BLaER1 (cell line): ENCODE data around the gene OOEP.

Source experiments
- H3K27ac ChIP-seq: shearing (Covaris generic); formaldehyde crosslinking; 2 replicates; pipeline ENCODE4 v1.8.1; 2022
- H3K27me3 ChIP-seq: shearing (Covaris generic); formaldehyde crosslinking; 2 replicates; pipeline ENCODE4 v1.8.1; 2022
- H3K36me3 ChIP-seq: shearing (Covaris generic); formaldehyde crosslinking; 2 replicates; pipeline ENCODE4 v1.8.1; 2022
- H3K4me1 ChIP-seq: shearing (Covaris generic); formaldehyde crosslinking; 2 replicates; pipeline ENCODE4 v1.8.1; 2022
- H3K4me2 ChIP-seq: shearing (Covaris generic); formaldehyde crosslinking; 2 replicates; pipeline ENCODE4 v1.8.1; 2022
- H3K4me3 ChIP-seq: shearing (Covaris generic); formaldehyde crosslinking; 2 replicates; pipeline ENCODE4 v1.8.1; 2022
- H3K9ac ChIP-seq: shearing (Covaris generic); formaldehyde crosslinking; 2 replicates; pipeline ENCODE4 v1.8.1; 2022
- H3K9me3 ChIP-seq: shearing (Covaris generic); formaldehyde crosslinking; 2 replicates; pipeline ENCODE4 v1.8.1; 2022
- H4K20me1 ChIP-seq: shearing (Covaris generic); formaldehyde crosslinking; 2 replicates; pipeline ENCODE4 v1.8.1; 2022
- Cebpa-rat ChIP-seq: shearing (Covaris generic); IDR thresholded peaks from 2 replicates; pipeline ENCODE4 v1.8.1; 2022

The OOEP gene

DNA sequence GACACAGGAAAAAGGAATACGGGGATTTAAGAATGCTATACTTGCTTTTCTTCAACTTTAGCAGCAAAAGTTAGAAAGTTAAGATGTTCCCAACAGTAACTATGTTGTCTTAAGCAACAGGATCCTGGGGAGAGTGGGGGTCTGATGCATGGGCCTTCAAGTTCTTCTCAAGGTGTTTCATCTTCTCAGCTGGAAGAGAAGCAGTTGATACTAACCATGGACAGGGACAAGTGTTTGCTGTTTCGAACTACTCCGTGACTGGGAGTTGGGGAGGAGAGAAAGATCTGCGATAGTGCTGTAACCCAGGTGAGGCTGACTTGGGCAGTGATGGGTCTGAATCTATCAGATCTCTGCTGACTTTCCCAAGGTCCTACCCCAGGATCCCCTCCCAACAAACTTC lies 1.0 kb downstream of the OOEP start:
- Histone ChIP-seq H3K9ac (no peak overlapping the region), H3K36me3 (no peaks in the 10 kb centered on the region), H3K27me3 (no peaks in the 10 kb centered on the region), H4K20me1 (no peaks in the 10 kb centered on the region), H3K4me3 (no peak overlapping the region), H3K9me3 (peaks cover 37% of the 10 kb centered on the region), H3K27ac (no peak overlapping the region), H3K4me2 (no peak overlapping the region), H3K4me1 (no peaks in the 10 kb centered on the region)
- no peak for TF ChIP-seq Cebpa-rat

DNA sequence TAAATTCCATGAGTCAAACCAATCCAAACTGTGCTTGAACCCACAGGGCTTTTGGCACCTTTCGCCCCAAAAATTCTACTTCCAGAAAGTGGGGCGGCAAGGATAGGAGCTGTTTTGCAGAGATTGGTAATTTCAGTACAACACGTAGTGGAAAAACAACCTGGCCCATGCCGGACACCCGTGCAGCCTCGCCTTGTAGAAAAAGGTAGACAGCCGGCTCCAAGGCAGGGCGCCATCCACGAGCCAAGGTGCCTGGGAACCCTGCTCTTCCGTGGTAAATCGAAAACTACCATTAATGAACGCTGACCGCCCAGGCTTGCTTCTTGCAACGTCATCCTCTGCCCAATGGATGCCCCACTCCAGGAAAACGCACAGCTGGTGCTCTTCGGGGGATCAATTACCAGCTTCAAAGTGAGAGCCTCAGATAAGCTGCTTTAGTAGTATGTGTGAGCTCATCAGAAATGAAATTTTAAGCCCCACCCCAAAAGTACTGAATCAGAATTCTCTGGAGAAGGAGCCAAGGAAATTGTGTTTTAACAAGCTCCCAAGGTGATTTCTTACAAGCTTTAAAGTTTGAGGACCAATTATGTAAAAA lies 1.8 kb downstream of the OOEP start:
- Histone ChIP-seq H3K9ac (no peak overlapping the region), H3K4me1 (no peaks in the 10 kb centered on the region), H3K27me3 (no peaks in the 10 kb centered on the region), H3K9me3 (peaks cover 45% of the 10 kb centered on the region), H3K36me3 (no peaks in the 10 kb centered on the region), H3K4me2 (no peak overlapping the region), H3K4me3 (no peak overlapping the region), H3K27ac (no peak overlapping the region), H4K20me1 (no peaks in the 10 kb centered on the region)
- TF ChIP-seq Cebpa-rat, result no peak

DNA sequence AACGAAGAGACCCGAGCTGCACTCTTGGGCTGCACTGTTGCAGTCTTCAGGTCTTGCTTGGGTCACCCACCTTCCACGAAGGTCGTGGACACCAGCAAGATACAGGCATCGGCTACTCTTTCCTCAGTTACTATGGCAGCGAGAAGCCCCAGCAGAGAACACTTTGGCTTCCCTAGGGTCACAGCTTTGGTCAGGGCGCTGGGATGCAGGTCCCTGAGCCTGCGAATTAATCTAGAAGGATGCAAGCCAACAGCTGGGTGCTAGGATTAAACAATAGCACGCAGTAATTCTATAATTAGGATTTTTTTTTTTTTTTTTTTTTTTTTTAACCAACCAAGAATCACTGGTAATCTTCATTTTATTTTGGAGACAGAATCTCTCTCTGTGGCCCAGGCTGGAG lies 5.1 kb downstream of the OOEP start:
- H3K4me2 ChIP-seq, result no peak overlapping the region
- no peak for TF ChIP-seq Cebpa-rat
- no peaks in the 10 kb centered on the region for H3K27me3 ChIP-seq
- H3K9me3 ChIP-seq, result peaks cover 28% of the 10 kb centered on the region
- no peaks in the 10 kb centered on the region for H4K20me1 ChIP-seq
- H3K27ac ChIP-seq, result no peak overlapping the region
- H3K36me3 ChIP-seq, result no peaks in the 10 kb centered on the region
- H3K4me3 ChIP-seq, result no peak overlapping the region
- H3K9ac ChIP-seq, result no peak overlapping the region
- no peaks in the 10 kb centered on the region for H3K4me1 ChIP-seq

DNA sequence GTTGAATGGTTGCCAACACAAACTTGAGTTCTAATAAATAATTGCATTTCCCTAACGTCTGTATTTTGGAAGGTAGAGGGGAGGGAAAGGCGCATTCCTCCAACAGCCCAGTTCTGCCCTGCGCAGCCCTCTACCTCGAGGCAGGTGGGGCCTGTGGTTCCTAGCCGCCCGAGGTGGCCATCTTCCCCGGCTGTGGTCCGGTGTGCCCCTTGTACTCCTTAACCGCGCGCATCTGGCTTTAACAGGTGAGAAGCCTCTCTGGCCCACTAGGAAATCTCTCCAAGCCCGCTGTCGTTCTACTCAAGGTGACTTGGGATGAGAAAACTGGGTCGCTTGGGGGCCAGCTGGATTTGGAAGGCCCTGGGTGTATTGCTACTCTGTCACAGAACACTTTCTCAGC lies 5.6 kb downstream of the OOEP start:
- Histone ChIP-seq H3K9me3 (peaks cover 25% of the 10 kb centered on the region), H3K27me3 (no peaks in the 10 kb centered on the region), H3K36me3 (no peaks in the 10 kb centered on the region), H3K9ac (no peak overlapping the region), H3K4me1 (no peaks in the 10 kb centered on the region), H3K4me2 (no peak overlapping the region), H4K20me1 (no peaks in the 10 kb centered on the region), H3K4me3 (no peak overlapping the region), H3K27ac (no peak overlapping the region)
- no peak for TF ChIP-seq Cebpa-rat

DNA sequence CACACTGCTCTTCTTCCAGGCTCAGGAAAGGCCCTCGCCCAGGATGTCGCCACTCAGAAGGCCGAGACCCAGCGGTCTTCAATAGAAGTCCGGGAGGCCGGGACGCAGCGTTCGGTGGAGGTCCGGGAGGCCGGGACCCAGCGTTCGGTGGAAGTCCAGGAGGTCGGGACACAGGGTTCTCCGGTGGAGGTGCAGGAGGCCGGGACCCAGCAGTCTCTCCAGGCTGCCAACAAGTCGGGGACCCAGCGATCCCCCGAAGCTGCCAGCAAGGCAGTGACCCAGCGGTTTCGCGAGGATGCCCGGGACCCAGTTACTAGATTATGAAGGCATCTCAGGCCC lies 6.2 kb downstream of the OOEP start:
- Histone ChIP-seq H3K36me3 (no peaks in the 10 kb centered on the region), H3K9ac (no peak overlapping the region), H3K4me1 (no peaks in the 10 kb centered on the region), H3K4me3 (no peak overlapping the region), H3K9me3 (peaks cover 25% of the 10 kb centered on the region), H4K20me1 (no peaks in the 10 kb centered on the region), H3K4me2 (no peak overlapping the region), H3K27me3 (no peaks in the 10 kb centered on the region), H3K27ac (no peak overlapping the region)
- no peak for TF ChIP-seq Cebpa-rat

DNA sequence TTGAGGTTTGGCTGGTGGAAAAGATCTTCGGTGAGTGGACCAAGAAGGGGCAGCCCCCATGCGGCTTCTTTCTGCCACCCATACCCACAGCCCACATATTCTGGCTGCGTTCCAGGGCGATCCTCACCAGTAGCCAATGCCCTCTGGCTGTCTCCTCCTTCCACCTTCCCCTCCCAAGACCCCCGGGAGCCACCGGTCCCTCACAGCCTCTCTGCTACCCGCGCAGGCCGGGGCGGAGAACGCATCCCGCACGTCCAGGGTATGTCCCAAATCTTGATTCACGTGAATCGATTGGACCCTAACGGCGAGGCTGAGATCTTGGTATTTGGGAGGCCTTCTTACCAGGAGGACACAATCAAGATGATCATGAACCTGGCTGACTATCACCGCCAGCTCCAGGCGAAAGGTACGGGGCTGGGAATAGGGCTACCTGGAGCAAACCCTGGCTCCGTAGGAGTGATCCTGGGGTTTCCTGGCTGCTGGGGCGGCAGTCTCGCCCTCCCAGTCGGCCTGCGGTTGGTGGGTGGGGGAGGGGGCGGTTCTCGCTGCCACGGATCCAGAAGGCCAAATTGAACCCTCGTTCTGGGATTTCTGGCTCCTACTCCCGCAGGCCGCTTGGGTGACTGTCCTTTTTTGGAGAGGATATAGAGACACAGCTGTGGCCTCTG lies 6.7 kb downstream of the OOEP start:
- Histone ChIP-seq H4K20me1 (no peaks in the 10 kb centered on the region), H3K9me3 (peaks cover 25% of the 10 kb centered on the region), H3K27ac (no peak overlapping the region), H3K4me3 (no peak overlapping the region), H3K36me3 (no peaks in the 10 kb centered on the region), H3K4me1 (no peaks in the 10 kb centered on the region), H3K4me2 (no peak overlapping the region), H3K27me3 (no peaks in the 10 kb centered on the region), H3K9ac (no peak overlapping the region)
- TF ChIP-seq Cebpa-rat, result no peak

DNA sequence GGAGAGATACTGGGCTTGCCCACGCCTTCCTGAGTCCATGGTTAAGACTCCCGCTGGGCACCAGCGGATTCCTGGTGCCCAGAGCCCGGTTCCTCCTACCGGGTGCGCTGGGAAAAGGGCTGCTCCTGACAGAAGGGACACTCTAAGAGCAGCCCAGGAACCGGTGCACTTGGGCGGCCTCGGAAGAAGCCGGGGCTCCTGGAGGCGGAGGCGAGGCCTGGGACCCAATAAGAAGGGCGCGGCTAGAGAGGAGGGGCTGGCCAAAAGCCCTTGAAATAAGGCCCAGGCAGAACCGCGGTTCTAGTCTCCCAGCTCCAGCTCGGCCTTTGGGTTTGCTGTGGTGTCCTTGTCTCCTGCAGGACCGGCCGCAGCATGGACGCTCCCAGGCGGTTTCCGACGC lies 7.3 kb downstream of the OOEP start, which contains the start of gene KHDC3L:
KHDC3L (plus strand) TSS at position 301 of the 400 bp plus-strand sequence; CDS start at position 373, 72 bp downstream.
- H3K36me3 ChIP-seq, result no peaks in the 10 kb centered on the region
- H3K27me3 ChIP-seq, result no peaks in the 10 kb centered on the region
- no peaks in the 10 kb centered on the region for H3K4me1 ChIP-seq
- no peaks in the 10 kb centered on the region for H4K20me1 ChIP-seq
- H3K4me2 ChIP-seq, result no peak within 1 kb of the TSS
- peaks cover 25% of the 10 kb centered on the region for H3K9me3 ChIP-seq
- H3K4me3 ChIP-seq, result no peak within 1 kb of the TSS
- TF ChIP-seq Cebpa-rat, result no peak
- H3K9ac ChIP-seq, result no peak within 1 kb of the TSS
- no peak within 1 kb of the TSS for H3K27ac ChIP-seq

DNA sequence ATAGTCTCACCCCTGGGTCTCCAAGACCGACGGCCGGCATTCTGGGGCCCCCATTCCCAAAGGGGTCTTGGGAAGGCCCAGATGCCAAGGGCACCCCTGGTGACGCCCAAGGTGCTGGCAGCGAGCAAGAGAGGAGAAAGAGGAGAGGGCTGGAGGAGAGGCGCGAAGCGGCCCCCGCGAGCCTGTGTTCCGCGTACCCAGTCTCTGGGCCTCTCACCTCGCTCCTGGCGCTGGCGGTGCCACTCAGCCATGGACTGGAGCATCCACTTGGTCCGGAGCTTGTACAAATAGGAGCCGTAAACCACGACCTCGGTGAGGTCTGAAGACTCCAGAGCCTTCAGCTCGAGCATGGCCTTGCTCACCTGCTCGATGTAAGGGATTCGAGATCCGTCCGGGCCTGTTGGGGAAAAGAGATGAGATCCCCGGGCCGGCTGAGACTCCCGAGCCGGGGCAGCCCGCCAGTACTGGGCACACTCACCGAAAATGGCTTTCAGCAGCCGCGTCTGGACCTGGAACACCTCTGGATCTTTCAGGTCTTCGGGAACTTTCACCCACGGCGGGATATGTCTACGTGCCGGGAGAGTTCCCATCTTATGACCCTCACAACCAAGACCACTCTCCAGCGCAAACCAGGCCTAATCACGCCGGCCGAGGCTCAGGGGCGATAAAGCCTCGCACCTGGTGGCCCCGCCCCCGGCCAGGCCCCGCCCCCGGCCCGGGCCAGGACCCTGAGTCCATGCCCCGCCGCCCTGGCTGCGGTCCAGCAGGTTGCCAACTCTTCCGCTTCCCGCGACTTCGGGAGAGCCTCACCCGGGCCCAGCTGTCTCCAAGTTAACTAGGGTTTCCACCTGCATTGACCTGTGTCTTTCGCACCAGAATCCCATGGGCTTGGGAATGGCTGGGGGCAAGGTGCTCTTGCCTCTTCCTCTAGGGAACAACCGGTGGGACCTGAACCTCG lies 15.8 kb downstream of the OOEP start, which contains the start of gene DPPA5:
DPPA5 (minus strand) TSS at position 641 of the 958 bp plus-strand sequence; CDS start at position 590, 51 bp downstream.
- no peak within 1 kb of the TSS for H3K27ac ChIP-seq
- TF ChIP-seq Cebpa-rat, result no peak
- H3K4me1 ChIP-seq, result no peaks in the 10 kb centered on the region
- H3K9ac ChIP-seq, result no peak within 1 kb of the TSS
- H3K27me3 ChIP-seq, result no peaks in the 10 kb centered on the region; the same call in 1 of the 2 replicates
- H3K36me3 ChIP-seq, result no peaks in the 10 kb centered on the region
- no peak within 1 kb of the TSS for H3K4me2 ChIP-seq
- no peaks in the 10 kb centered on the region for H4K20me1 ChIP-seq
- H3K4me3 ChIP-seq, result no peak within 1 kb of the TSS
- H3K9me3 ChIP-seq, result peaks cover 16% of the 10 kb centered on the region

DNA sequence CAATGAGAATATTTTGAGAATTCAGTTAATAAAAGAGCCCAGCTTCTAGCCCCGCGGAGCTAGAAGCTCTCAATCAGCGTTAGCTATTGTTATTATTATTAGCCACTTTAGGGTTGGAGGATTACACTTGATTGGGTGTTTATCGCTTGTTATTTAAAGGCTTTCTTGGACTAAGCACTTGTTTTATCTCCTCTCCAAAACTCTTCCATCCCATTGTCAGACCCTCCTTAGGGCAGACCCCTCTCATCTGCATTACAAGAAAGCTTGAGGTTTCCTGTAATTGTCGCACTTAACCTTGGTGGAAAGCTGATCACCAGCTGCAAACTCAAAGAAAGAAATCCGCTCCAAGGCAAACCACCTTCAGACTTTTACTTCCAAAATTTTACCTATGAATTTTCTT lies 20.4 kb downstream of the OOEP start:
- Histone ChIP-seq H3K4me1 (no peaks in the 10 kb centered on the region), H3K9ac (no peak overlapping the region), H3K27me3 (no peaks in the 10 kb centered on the region; the same call in 1 of the 2 replicates), H3K4me2 (no peak overlapping the region), H3K4me3 (no peak overlapping the region), H3K27ac (no peak overlapping the region), H3K9me3 (peaks cover 12% of the 10 kb centered on the region), H3K36me3 (no peaks in the 10 kb centered on the region), H4K20me1 (no peaks in the 10 kb centered on the region)
- no peak for TF ChIP-seq Cebpa-rat
